SKM-1 (cell line): ENCODE results near the gene NIPSNAP3A.

ENCODE experiments used
- DNase-seq: peaks from one replicate; lab custom pipeline; 2025; ENCODE audit not compliant: unreplicated experiment; lab: John Stamatoyannopoulos, UW

NIPSNAP3A gene

GRCh38 chr9:104805441-104805840 lies 58.0 kb downstream of the NIPSNAP3A start:
- no peak for DNase-seq

GRCh38 chr9:104808035-104808614 lies 60.6 kb downstream of the NIPSNAP3A start:
- no peak for DNase-seq
